Neuronal stem cell (in vitro differentiated cells): ENCODE data around the gene IFNE. TPM values are rescaled to one million over a fixed set of nuclear protein-coding genes. Genes with fewer than 3 reads are reported as not detected.
A peak's percentile ranks its signal among the peaks of the same experiment; 100 is the strongest.

Experiments used
- small RNA-seq: library from polyadenylated mRNA; stranded (forward); fragments of <200 nt; extraction: miRNeasy Mini kit (QIAGEN cat#:217004); gene quantifications from one replicate; pipeline ENCODE3, GENCODE V24; 2013; ENCODE audit not compliant: insufficient read depth

The IFNE gene

Small RNA genes lying within 50 kb of the gene (small RNA-seq; reads per million reads assigned to genes)
- gene MIR31 (292 reads per million, percentile 98 among the genes with 10 or more reads in this experiment), gene RF00157 (not detected)
